ENCODE data around the gene MLH3. TPM values are rescaled to one million over a fixed set of nuclear protein-coding genes. Genes with fewer than 3 reads are reported as not detected.
A peak's percentile ranks its signal among the peaks of the same experiment; 100 is the strongest.

Gene MLH3
- polyA plus RNA-seq, 1 donor (not counting 4 experiments of a cell fraction or from before 2014, with no cell fraction given): 13.0 TPM

DNA sequence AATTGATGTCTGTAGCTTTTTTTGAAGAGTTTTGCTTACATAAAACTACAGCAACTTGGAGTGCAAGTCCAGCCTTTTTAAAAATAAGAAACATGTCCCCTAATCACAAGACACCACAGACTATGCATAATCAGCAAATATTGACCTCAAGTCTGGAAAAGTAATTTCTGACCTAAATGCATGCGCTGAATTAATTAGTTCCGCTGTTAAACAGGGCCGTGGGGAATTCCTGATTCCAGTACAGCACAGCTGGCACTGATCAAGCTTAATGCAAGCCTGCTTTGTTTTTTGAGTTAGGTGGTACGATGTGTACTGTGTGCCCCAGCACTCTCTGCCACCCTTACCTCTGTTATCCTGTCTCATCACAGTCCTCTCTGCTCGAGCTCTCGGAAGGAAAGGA is 9.2 kb downstream of the MLH3 start:
- H3K36me3 ChIP-seq (ENCODE audit: control insufficient read depth in 2 of 2, extremely low read depth in 1 of 2, insufficient read depth in 2 of 2, low read length in 2 of 2): peaks cover 0 to 3% of the 10 kb centered on the region in 2 experiments
- peak overlapping the region; percentile 42 for H3K4me2 ChIP-seq (ENCODE audit: control insufficient read depth, extremely low read depth, insufficient read depth, low read depth, low read length)
- H3K27me3 ChIP-seq (ENCODE audit: control insufficient read depth, extremely low read depth, insufficient read depth, low read length): no peaks in the 10 kb centered on the region
- H3K9ac ChIP-seq (ENCODE audit: control insufficient read depth, extremely low read depth, insufficient read depth, low read length): no peak overlapping the region
- H2AFZ ChIP-seq (ENCODE audit: control insufficient read depth, low read length): peak overlapping the region; percentile 61
- H3K9me3 ChIP-seq (ENCODE audit: control insufficient read depth, low read depth, low read length): no peaks in the 10 kb centered on the region
- H3K4me1 ChIP-seq (ENCODE audit: control insufficient read depth, extremely low read depth, insufficient read depth, low read length): peaks cover 22% of the 10 kb centered on the region
- dilution Hi-C loops (cut with MboI; ENCODE audit: extremely low pct_ligation_motif_present, low sequenced_read_pairs): no loop called here
- no peaks in the 10 kb centered on the region for H4K20me1 ChIP-seq (ENCODE audit: control insufficient read depth, extremely low read depth, insufficient read depth, low read length)
- H3K4me3 ChIP-seq (ENCODE audit: control insufficient read depth in 2 of 3, extremely low read depth in 1 of 3, insufficient read depth in 2 of 3, low read depth in 1 of 3, low read length in 3 of 3): peak overlapping the region in 1 of 3 experiments; percentile 2
- DNase-seq (ENCODE audit: low read depth, low spot score): no peak
- no peaks in the 10 kb centered on the region for H3K79me2 ChIP-seq (ENCODE audit: control insufficient read depth, insufficient read depth, low read length)
- TF ChIP-seq, protein P1, sequence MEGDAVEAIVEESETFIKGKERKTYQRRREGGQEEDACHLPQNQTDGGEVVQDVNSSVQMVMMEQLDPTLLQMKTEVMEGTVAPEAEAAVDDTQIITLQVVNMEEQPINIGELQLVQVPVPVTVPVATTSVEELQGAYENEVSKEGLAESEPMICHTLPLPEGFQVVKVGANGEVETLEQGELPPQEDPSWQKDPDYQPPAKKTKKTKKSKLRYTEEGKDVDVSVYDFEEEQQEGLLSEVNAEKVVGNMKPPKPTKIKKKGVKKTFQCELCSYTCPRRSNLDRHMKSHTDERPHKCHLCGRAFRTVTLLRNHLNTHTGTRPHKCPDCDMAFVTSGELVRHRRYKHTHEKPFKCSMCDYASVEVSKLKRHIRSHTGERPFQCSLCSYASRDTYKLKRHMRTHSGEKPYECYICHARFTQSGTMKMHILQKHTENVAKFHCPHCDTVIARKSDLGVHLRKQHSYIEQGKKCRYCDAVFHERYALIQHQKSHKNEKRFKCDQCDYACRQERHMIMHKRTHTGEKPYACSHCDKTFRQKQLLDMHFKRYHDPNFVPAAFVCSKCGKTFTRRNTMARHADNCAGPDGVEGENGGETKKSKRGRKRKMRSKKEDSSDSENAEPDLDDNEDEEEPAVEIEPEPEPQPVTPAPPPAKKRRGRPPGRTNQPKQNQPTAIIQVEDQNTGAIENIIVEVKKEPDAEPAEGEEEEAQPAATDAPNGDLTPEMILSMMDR (optimal IDR thresholded peaks at IDR 0.05 in 1 of 3, IDR thresholded peaks at IDR 0.05 in 1 of 3, conservative IDR thresholded peaks at IDR 0.05 in 1 of 3; ENCODE audit: extremely low read depth in 1 of 3, insufficient read depth in 2 of 3, low read length in 3 of 3): no peak
- TF ChIP-seq EZH2 (IDR thresholded peaks at IDR 0.05; ENCODE audit: low read length): no peak
- no peak for FAIRE-seq
- H3K9me1 ChIP-seq (ENCODE audit: control insufficient read depth, extremely low read depth, insufficient read depth, low read length): no peaks in the 10 kb centered on the region
- peak overlapping the region; percentile 27 for H3K27ac ChIP-seq (ENCODE audit: control insufficient read depth, insufficient read depth, low read length)

DNA sequence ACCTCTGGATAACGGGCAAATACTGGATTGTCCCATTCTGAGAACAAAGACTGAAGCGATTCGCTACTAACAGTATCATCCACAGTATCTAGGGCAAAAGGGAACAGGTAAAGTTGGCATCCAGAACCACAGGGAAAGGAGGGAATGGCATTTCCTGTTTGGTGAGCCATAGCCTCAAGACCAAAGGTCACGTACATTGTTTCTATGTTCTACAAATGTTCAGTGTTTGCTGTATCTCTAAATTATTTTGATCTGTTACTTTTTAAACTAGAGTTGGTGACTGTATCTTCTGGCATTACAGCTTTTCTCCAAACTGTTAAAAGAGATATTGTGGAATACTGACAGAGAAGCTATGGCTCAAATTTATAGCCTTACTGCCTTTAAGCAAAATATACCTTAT is 9.7 kb downstream of the MLH3 start:
- dilution Hi-C loops (cut with MboI; ENCODE audit: extremely low pct_ligation_motif_present, low sequenced_read_pairs): no loop called here
- peak; percentile 76 for FAIRE-seq
- no peak for TF ChIP-seq EZH2 (IDR thresholded peaks at IDR 0.05; ENCODE audit: low read length)
- TF ChIP-seq, protein P1 (optimal IDR thresholded peaks at IDR 0.05 in 1 of 3, IDR thresholded peaks at IDR 0.05 in 1 of 3, conservative IDR thresholded peaks at IDR 0.05 in 1 of 3; ENCODE audit: extremely low read depth in 1 of 3, insufficient read depth in 2 of 3, low read length in 3 of 3): no peak
- Histone ChIP-seq H3K4me1 (ENCODE audit: control insufficient read depth, extremely low read depth, insufficient read depth, low read length) (peaks cover 22% of the 10 kb centered on the region), H4K20me1 (ENCODE audit: control insufficient read depth, extremely low read depth, insufficient read depth, low read length) (no peaks in the 10 kb centered on the region), H2AFZ (ENCODE audit: control insufficient read depth, low read length) (no peak overlapping the region), H3K9ac (ENCODE audit: control insufficient read depth, extremely low read depth, insufficient read depth, low read length) (no peak overlapping the region), H3K36me3 (ENCODE audit: control insufficient read depth in 2 of 2, extremely low read depth in 1 of 2, insufficient read depth in 2 of 2, low read length in 2 of 2) (peaks cover 1 to 3% of the 10 kb centered on the region in 2 experiments), H3K9me3 (ENCODE audit: control insufficient read depth, low read depth, low read length) (no peaks in the 10 kb centered on the region), H3K79me2 (ENCODE audit: control insufficient read depth, insufficient read depth, low read length) (no peaks in the 10 kb centered on the region), H3K9me1 (ENCODE audit: control insufficient read depth, extremely low read depth, insufficient read depth, low read length) (no peaks in the 10 kb centered on the region), H3K4me3 (ENCODE audit: control insufficient read depth in 2 of 3, extremely low read depth in 1 of 3, insufficient read depth in 2 of 3, low read depth in 1 of 3, low read length in 3 of 3) (no peak overlapping the region), H3K4me2 (ENCODE audit: control insufficient read depth, extremely low read depth, insufficient read depth, low read depth, low read length) (peak overlapping the region; percentile 42), H3K27ac (ENCODE audit: control insufficient read depth, insufficient read depth, low read length) (peak overlapping the region; percentile 27), H3K27me3 (ENCODE audit: control insufficient read depth, extremely low read depth, insufficient read depth, low read length) (no peaks in the 10 kb centered on the region)
- DNase-seq (ENCODE audit: low read depth, low spot score): no peak

Data from keratinocyte (primary cell).